CD4-positive, alpha-beta T cell (primary cell): Measurements from ENCODE around the gene ELP1. TPM values are rescaled to one million over a fixed set of nuclear protein-coding genes. Genes with fewer than 3 reads are reported as not detected.

ENCODE experiments used
- ATAC-seq: fragments of 200-7000 bp; cut with Tn5 transposase; one replicate; pipeline ENCODE4 v1.10.0; 2022; ENCODE audit warnings: mild to moderate bottlenecking; ENCODE audit not compliant: poor library complexity
- CTCF ChIA-PET: fragments of 350-600 bp; sonication (Branson Sonifier 250); formaldehyde crosslinking; loops from one replicate; lab custom pipeline; 2021; ENCODE audit warnings: antibody characterized with exemption, inconsistent platforms; lab: Charles Lee
- POLR2A ChIA-PET: fragments of 350-600 bp; sonication (Branson Sonifier 250); formaldehyde crosslinking; loops from one replicate; lab custom pipeline; 2021; ENCODE audit warnings: antibody characterized with exemption, inconsistent platforms; lab: Charles Lee
- DNase-seq, 14 experiments: peaks; one replicate each; pipeline ENCODE4 v3.0.0-alpha.2; 2013 to 2020; ENCODE audit warnings: mixed read lengths in 2 of 14
- H3K27ac ChIP-seq, 2 donors: one replicate each; pipeline versions ENCODE4 v1.5.1 to v1.7.0; 2013; ENCODE audit warnings: low read length in 2 of 2, low read depth in 1 of 2, mild to moderate bottlenecking in 1 of 2
- H3K27me3 ChIP-seq, 2 experiments: 1 replicate in 1 of 2; 2 replicates in 1 of 2; pipeline versions ENCODE4 v1.6.1 to v1.7.0; 2013; ENCODE audit warnings: low read length in 2 of 2, control low read depth in 1 of 2, mild to moderate bottlenecking in 1 of 2, moderate library complexity in 1 of 2; ENCODE audit not compliant: insufficient read depth in 2 of 2, control insufficient read depth in 1 of 2
- H3K36me3 ChIP-seq: one replicate; pipeline ENCODE4 v1.6.1; 2013; ENCODE audit warnings: low read length, control low read depth; ENCODE audit not compliant: insufficient read depth
- H3K4me1 ChIP-seq: one replicate; pipeline ENCODE4 v1.6.1; 2013; ENCODE audit warnings: low read length, control low read depth; ENCODE audit not compliant: insufficient read depth
- H3K4me3 ChIP-seq: one replicate; pipeline ENCODE4 v1.5.1; 2013; ENCODE audit warnings: mild to moderate bottlenecking, low read length, moderate library complexity
- H3K9me3 ChIP-seq, 2 experiments: 1 replicate in 1 of 2; 2 replicates in 1 of 2; pipeline versions ENCODE4 v1.6.1 to v1.7.0; 2013; ENCODE audit warnings: low read length in 2 of 2, mild to moderate bottlenecking in 2 of 2, control low read depth in 1 of 2, moderate library complexity in 1 of 2; ENCODE audit not compliant: control insufficient read depth in 1 of 2, insufficient read depth in 1 of 2
- H3K27ac Mint-ChIP-seq: one replicate; pipeline ENCODE4 v1.8.0; 2020; ENCODE audit warnings: mixed read lengths
- H3K27me3 Mint-ChIP-seq: one replicate; pipeline ENCODE4 v1.8.0; 2021; ENCODE audit warnings: mixed read lengths
- H3K36me3 Mint-ChIP-seq: one replicate; pipeline ENCODE4 v1.8.0; 2021; ENCODE audit warnings: low read depth, mixed read lengths
- H3K4me1 Mint-ChIP-seq: one replicate; pipeline ENCODE4 v1.8.0; 2021; ENCODE audit warnings: low read depth, mixed read lengths
- H3K4me3 Mint-ChIP-seq: one replicate; pipeline ENCODE4 v1.8.0; 2020; ENCODE audit warnings: mild to moderate bottlenecking, mixed read lengths
- H3K9me3 Mint-ChIP-seq: one replicate; pipeline ENCODE4 v1.8.0; 2020; ENCODE audit warnings: mixed read lengths
- CTCF ChIP-seq: fragments of 200-600 bp; IDR thresholded peaks from one replicate; pipeline ENCODE4 v1.8.0; 2022; ENCODE audit warnings: antibody characterized with exemption, mild to moderate bottlenecking
- intact Hi-C, 2 experiments: fragments of 100-400 bp; cut with DNase I in 1 of 2; cut with micrococcal nuclease in 1 of 2; formaldehyde crosslinking; loops; one replicate each; pipeline versions ENCODE4 v1.15.1 to v1.9.0; 2023 to 2025; cut with DNase I, micrococcal nuclease
- total RNA-seq, 174 experiments: library from RNA in 2 of 174; stranded (reverse) in 2 of 174; gene quantifications; one replicate each; pipeline ENCODE4 v1.2.3 and lab custom pipeline; 2021 to 2026

The ELP1 gene
- total RNA-seq, 2 experiments from 2014 or later: 19.2 to 20.8 TPM

- H3K27me3 Mint-ChIP-seq: no peaks in the 10 kb centered on the region
- no peaks in the 10 kb centered on the region for H3K4me1 Mint-ChIP-seq
- Histone ChIP-seq H3K4me3 (no peak overlapping the region), H3K27ac (no peak overlapping the region), H3K36me3 (peaks cover 13% of the 10 kb centered on the region), H3K27me3 (no peaks in the 10 kb centered on the region), H3K9me3 (no peaks in the 10 kb centered on the region), H3K4me1 (no peaks in the 10 kb centered on the region)
- no peak overlapping the region for H3K4me3 Mint-ChIP-seq
- DNase-seq: no peak
- ChIA-PET POLR2A (no interaction called here), CTCF (no interaction called here)
- intact Hi-C loops: no loop called here
- no peak for ATAC-seq
- no peak for TF ChIP-seq CTCF
- H3K9me3 Mint-ChIP-seq: no peaks in the 10 kb centered on the region
- no peak overlapping the region for H3K27ac Mint-ChIP-seq
- peaks cover 31% of the 10 kb centered on the region for H3K36me3 Mint-ChIP-seq
Observed at GRCh38 chr9:108865037-108865436, 68.9 kb downstream of the ELP1 start.

- Mint-ChIP-seq H3K36me3 (peaks cover 25% of the 10 kb centered on the region), H3K27me3 (no peaks in the 10 kb centered on the region), H3K4me3 (no peak overlapping the region), H3K27ac (no peak overlapping the region), H3K4me1 (no peaks in the 10 kb centered on the region), H3K9me3 (no peaks in the 10 kb centered on the region)
- intact Hi-C loops: no loop called here
- H3K9me3 ChIP-seq: no peaks in the 10 kb centered on the region
- no peak overlapping the region for H3K4me3 ChIP-seq
- ChIA-PET CTCF (no interaction called here), POLR2A (no interaction called here)
- no peaks in the 10 kb centered on the region for H3K27me3 ChIP-seq
- peaks cover 10% of the 10 kb centered on the region for H3K36me3 ChIP-seq
- ATAC-seq (no peak), DNase-seq (no peak)
- H3K4me1 ChIP-seq: no peaks in the 10 kb centered on the region
- no peak for TF ChIP-seq CTCF
- no peak overlapping the region for H3K27ac ChIP-seq
Observed at GRCh38 chr9:108864446-108864845, 69.5 kb downstream of the ELP1 start.

GRCh38 chr9:108863891-108864290 lies 70.0 kb downstream of the ELP1 start:
- ChIA-PET CTCF (no interaction called here), POLR2A (no interaction called here)
- Histone ChIP-seq H3K27me3 (no peaks in the 10 kb centered on the region), H3K4me1 (no peaks in the 10 kb centered on the region), H3K36me3 (peaks cover 5% of the 10 kb centered on the region), H3K9me3 (no peaks in the 10 kb centered on the region), H3K27ac (no peak overlapping the region), H3K4me3 (no peak overlapping the region)
- intact Hi-C loops: no loop called here
- DNase-seq (no peak), ATAC-seq (no peak)
- Mint-ChIP-seq H3K4me1 (no peaks in the 10 kb centered on the region), H3K27me3 (no peaks in the 10 kb centered on the region), H3K36me3 (peaks cover 20% of the 10 kb centered on the region), H3K9me3 (no peaks in the 10 kb centered on the region), H3K27ac (no peak overlapping the region), H3K4me3 (no peak overlapping the region)
- no peak for TF ChIP-seq CTCF
